ENCODE data around the gene TFAM.

Gene TFAM

GRCh38 chr10:58431903-58432302, 46.7 kb downstream of the TFAM start:
- H3K27me3 ChIP-seq (ENCODE audit: insufficient read depth, low read length, poor library complexity): peaks cover 5% of the 10 kb centered on the region
- H4K20me1 ChIP-seq (ENCODE audit: insufficient read depth, low read length): no peaks in the 10 kb centered on the region
- DNase-seq: no peak
- no peaks in the 10 kb centered on the region for H3K79me2 ChIP-seq (ENCODE audit: insufficient read depth, low read length)
- no peaks in the 10 kb centered on the region for H3K9me3 ChIP-seq (ENCODE audit: insufficient read depth, low read length, severe bottlenecking)
- H2AFZ ChIP-seq (ENCODE audit: low read depth, low read length): no peak overlapping the region
- H3K9ac ChIP-seq (ENCODE audit: low read depth, low read length): no peak overlapping the region
- H3K4me2 ChIP-seq (ENCODE audit: insufficient read depth, low read length): no peak overlapping the region
- TF ChIP-seq CTCF (IDR thresholded peaks at IDR 0.05; ENCODE audit: borderline replicate concordance, extremely low read depth, low read length, poor library complexity, severe bottlenecking) (no peak), EZH2 (IDR thresholded peaks at IDR 0.05; ENCODE audit: borderline replicate concordance, low read depth, low read length, severe bottlenecking) (no peak)
- H3K27ac ChIP-seq (ENCODE audit: low read length): no peak overlapping the region
- H3K4me1 ChIP-seq (ENCODE audit: insufficient read depth, low read length): peaks cover 5% of the 10 kb centered on the region
- ATAC-seq (ENCODE audit: insufficient read depth, low read depth): no peak
- H3K36me3 ChIP-seq (ENCODE audit: insufficient read depth, low read length): no peaks in the 10 kb centered on the region
- no peak overlapping the region for H3K4me3 ChIP-seq (ENCODE audit: low read depth in 1 of 2, low read length in 2 of 2)

GRCh38 chr10:58433066-58433465, 47.9 kb downstream of the TFAM start:
- no peaks in the 10 kb centered on the region for H4K20me1 ChIP-seq (ENCODE audit: insufficient read depth, low read length)
- DNase-seq (no peak), ATAC-seq (ENCODE audit: insufficient read depth, low read depth) (no peak)
- no peaks in the 10 kb centered on the region for H3K79me2 ChIP-seq (ENCODE audit: insufficient read depth, low read length)
- H3K4me1 ChIP-seq (ENCODE audit: insufficient read depth, low read length): peaks cover 5% of the 10 kb centered on the region
- H2AFZ ChIP-seq (ENCODE audit: low read depth, low read length): no peak overlapping the region
- no peak overlapping the region for H3K4me2 ChIP-seq (ENCODE audit: insufficient read depth, low read length)
- H3K4me3 ChIP-seq (ENCODE audit: low read depth in 1 of 2, low read length in 2 of 2): no peak overlapping the region
- no peak for TF ChIP-seq CTCF (IDR thresholded peaks at IDR 0.05; ENCODE audit: borderline replicate concordance, extremely low read depth, low read length, poor library complexity, severe bottlenecking)
- TF ChIP-seq EZH2 (IDR thresholded peaks at IDR 0.05; ENCODE audit: borderline replicate concordance, low read depth, low read length, severe bottlenecking): no peak
- H3K36me3 ChIP-seq (ENCODE audit: insufficient read depth, low read length): no peaks in the 10 kb centered on the region
- no peak overlapping the region for H3K27ac ChIP-seq (ENCODE audit: low read length)
- H3K9me3 ChIP-seq (ENCODE audit: insufficient read depth, low read length, severe bottlenecking): no peaks in the 10 kb centered on the region
- H3K9ac ChIP-seq (ENCODE audit: low read depth, low read length): no peak overlapping the region
- peaks cover 5% of the 10 kb centered on the region for H3K27me3 ChIP-seq (ENCODE audit: insufficient read depth, low read length, poor library complexity)

GRCh38 chr10:58433571-58433970, 48.4 kb downstream of the TFAM start:
- H3K27me3 ChIP-seq (ENCODE audit: insufficient read depth, low read length, poor library complexity): peaks cover 5% of the 10 kb centered on the region
- ATAC-seq (ENCODE audit: insufficient read depth, low read depth) (no peak), DNase-seq (no peak)
- H3K36me3 ChIP-seq (ENCODE audit: insufficient read depth, low read length): no peaks in the 10 kb centered on the region
- H3K79me2 ChIP-seq (ENCODE audit: insufficient read depth, low read length): no peaks in the 10 kb centered on the region
- H3K4me3 ChIP-seq (ENCODE audit: low read depth in 1 of 2, low read length in 2 of 2): no peak overlapping the region
- TF ChIP-seq EZH2 (IDR thresholded peaks at IDR 0.05; ENCODE audit: borderline replicate concordance, low read depth, low read length, severe bottlenecking): no peak
- no peak for TF ChIP-seq CTCF (IDR thresholded peaks at IDR 0.05; ENCODE audit: borderline replicate concordance, extremely low read depth, low read length, poor library complexity, severe bottlenecking)
- no peaks in the 10 kb centered on the region for H4K20me1 ChIP-seq (ENCODE audit: insufficient read depth, low read length)
- no peak overlapping the region for H3K9ac ChIP-seq (ENCODE audit: low read depth, low read length)
- H3K27ac ChIP-seq (ENCODE audit: low read length): no peak overlapping the region
- no peak overlapping the region for H3K4me2 ChIP-seq (ENCODE audit: insufficient read depth, low read length)
- no peaks in the 10 kb centered on the region for H3K9me3 ChIP-seq (ENCODE audit: insufficient read depth, low read length, severe bottlenecking)
- H2AFZ ChIP-seq (ENCODE audit: low read depth, low read length): no peak overlapping the region
- peaks cover 5% of the 10 kb centered on the region for H3K4me1 ChIP-seq (ENCODE audit: insufficient read depth, low read length)

Data from DND-41 (cell line).